ENCODE results near the gene KAZALD1. TPM values are rescaled to one million over a fixed set of nuclear protein-coding genes. Genes with fewer than 3 reads are reported as not detected.

The KAZALD1 gene
- total RNA-seq, 1 experiment from 2014 or later: 16.0 TPM

DNA sequence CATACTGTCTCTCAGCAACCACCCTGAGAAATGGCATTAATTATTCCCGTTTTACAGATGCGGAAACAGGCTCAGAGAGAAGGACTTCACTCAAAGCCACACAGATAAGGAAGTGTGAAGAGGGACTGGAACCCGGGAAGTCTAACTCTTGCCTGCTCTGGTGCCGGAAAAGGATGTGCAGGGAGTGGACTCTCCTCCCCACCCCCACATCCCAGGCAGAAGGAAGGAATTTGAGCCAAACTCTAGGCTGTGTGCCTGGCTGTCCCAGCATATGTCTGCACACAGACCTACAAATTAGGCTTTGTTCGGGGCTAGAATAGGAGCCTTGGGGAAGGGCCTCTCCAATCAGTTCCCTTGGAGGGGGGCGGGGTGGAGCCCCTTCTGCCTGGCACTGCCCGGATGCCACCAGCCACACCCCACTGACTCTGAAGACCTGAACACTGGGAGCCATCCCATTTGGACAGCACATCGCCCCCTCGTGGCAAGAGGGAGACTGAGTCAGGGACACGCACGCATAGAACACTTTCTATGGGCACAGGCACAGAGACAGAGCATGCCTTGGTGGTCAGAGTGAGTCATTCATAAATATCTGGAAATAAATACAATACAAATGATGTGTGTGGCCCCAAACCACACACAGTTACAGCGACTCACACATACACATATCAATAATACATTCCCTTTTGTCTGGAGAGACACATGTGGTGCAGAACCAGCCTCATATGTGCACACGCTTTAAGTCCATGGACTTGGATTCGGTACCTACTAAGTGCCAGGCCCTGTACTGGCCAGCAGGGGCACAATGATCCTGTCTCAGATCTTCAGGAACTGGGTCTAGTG lies 49.0 kb upstream of the KAZALD1 start (continued):
- TF ChIP-seq EZH2phosphoT487 (IDR thresholded peaks at IDR 0.05; ENCODE audit: borderline replicate concordance) (no peak), YY1 (IDR thresholded peaks at IDR 0.05; ENCODE audit: extremely low read depth, insufficient replicate concordance, low read depth, low read length) (peak; percentile 68), POLR2AphosphoS5 (IDR thresholded peaks at IDR 0.05; ENCODE audit: low read depth, low read length) (peak; percentile 60)

DNA sequence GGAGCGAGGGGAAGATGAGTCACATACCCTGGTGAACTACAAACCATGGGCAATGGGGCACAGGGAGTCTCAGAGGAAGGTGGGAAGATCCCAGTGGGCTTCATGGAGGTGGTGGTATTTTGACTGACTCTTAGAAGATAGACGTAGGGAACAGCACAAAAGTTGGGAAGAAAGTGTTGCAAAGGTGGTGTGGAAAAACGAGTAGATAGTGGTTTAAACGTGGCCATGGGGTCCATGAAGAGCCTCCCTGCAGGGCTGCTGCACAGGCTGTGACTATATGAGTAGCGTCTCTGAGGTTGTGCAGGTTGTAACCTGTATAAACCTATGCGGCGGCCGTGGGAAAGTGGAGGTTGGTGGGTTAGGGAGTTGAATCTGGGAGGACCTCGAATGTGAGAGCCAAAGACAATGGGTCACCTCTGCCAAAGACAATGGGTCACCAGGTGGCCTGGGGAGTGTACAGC lies 48.4 kb upstream of the KAZALD1 start:
- no peaks in the 10 kb centered on the region for H3K9me2 ChIP-seq (ENCODE audit: insufficient read depth)
- peak overlapping the region; percentile 55 for H2AFZ ChIP-seq (ENCODE audit: low read depth, low read length, poor library complexity, severe bottlenecking)
- TF ChIP-seq, protein P1, sequence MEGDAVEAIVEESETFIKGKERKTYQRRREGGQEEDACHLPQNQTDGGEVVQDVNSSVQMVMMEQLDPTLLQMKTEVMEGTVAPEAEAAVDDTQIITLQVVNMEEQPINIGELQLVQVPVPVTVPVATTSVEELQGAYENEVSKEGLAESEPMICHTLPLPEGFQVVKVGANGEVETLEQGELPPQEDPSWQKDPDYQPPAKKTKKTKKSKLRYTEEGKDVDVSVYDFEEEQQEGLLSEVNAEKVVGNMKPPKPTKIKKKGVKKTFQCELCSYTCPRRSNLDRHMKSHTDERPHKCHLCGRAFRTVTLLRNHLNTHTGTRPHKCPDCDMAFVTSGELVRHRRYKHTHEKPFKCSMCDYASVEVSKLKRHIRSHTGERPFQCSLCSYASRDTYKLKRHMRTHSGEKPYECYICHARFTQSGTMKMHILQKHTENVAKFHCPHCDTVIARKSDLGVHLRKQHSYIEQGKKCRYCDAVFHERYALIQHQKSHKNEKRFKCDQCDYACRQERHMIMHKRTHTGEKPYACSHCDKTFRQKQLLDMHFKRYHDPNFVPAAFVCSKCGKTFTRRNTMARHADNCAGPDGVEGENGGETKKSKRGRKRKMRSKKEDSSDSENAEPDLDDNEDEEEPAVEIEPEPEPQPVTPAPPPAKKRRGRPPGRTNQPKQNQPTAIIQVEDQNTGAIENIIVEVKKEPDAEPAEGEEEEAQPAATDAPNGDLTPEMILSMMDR (IDR thresholded peaks at IDR 0.05 in 2 of 3, conservative IDR thresholded peaks at IDR 0.05 in 1 of 3; ENCODE audit: borderline replicate concordance in 1 of 3, insufficient read depth in 1 of 3, low read depth in 2 of 3, low read length in 2 of 3): 0 out of 6 replicates have a peak, but pooled peaks of 1 of the 3 experiments have one; percentile 37
- TF ChIP-seq POLR2A (IDR thresholded peaks at IDR 0.05; ENCODE audit: borderline replicate concordance, extremely low read depth, insufficient read depth, insufficient read length): no peak
- peak overlapping the region; percentile 39 for H3K27ac ChIP-seq (ENCODE audit: low read depth, low read length)
- no peaks in the 10 kb centered on the region for H3K9me3 ChIP-seq (ENCODE audit: control insufficient read depth in 1 of 2, insufficient read depth in 1 of 2, low read depth in 1 of 2, low read length in 2 of 2)
- peak overlapping the region; percentile 66 for H3K4me2 ChIP-seq (ENCODE audit: low read length)
- H3K27me3 ChIP-seq (ENCODE audit: insufficient read depth, low read length): no peaks in the 10 kb centered on the region
- no peak for ATAC-seq
- no peak for DNase-seq (ENCODE audit: low read depth, low spot score)
- no TSS peak for BruUV-seq (replicated peaks)
- ChIA-PET CTCF (interaction anchor here (0.7 to 5.0 kb wide), 13 partner anchors 13 to 452 kb away, joined by 3 to 98 read pairs (median 9); partner anchors contain the start of genes LZTS2, PDZD7, SEMA4G and SFXN3), RAD21 (ENCODE audit: low non-redundant PET in 1 of 2, low total read pairs in 2 of 2, uncharacterized antibody in 2 of 2, unreplicated experiment in 2 of 2) (interaction anchor here in 1 of 2 experiments (1.5 kb wide), 1 partner anchor 16 kb away, joined by 10 read pairs; no protein-coding TSS in a partner anchor), POLR2A (interaction anchor here (1.1 to 1.5 kb wide), 2 partner anchors 17 to 26 kb away, joined by 3 to 6 read pairs; partner anchors contain the start of genes MRPL43 and TWNK)
- H3K36me3 ChIP-seq (ENCODE audit: control insufficient read depth in 1 of 2, insufficient read depth in 2 of 2, low read length in 2 of 2): no peaks in the 10 kb centered on the region
- H4K20me1 ChIP-seq (ENCODE audit: insufficient read depth): no peaks in the 10 kb centered on the region
- H3K9ac ChIP-seq (ENCODE audit: low read length): peak overlapping the region; percentile 10; the same call in 1 of the 2 replicates
- intact Hi-C loops (cut with micrococcal nuclease): loop anchor here (1.0 to 10.0 kb wide), 7 partner anchors 19 to 669 kb away; partner anchors contain the start of genes PAX2, SCD and SEMA4G
- H3K4me3 ChIP-seq (replicated peaks in 1 of 2; ENCODE audit: low read depth in 1 of 2, low read length in 2 of 2): peak overlapping the region in 1 of 2 experiments; percentile 13; a peak in 1 of 4 replicates
- H3K79me2 ChIP-seq (ENCODE audit: insufficient read depth, low read length): no peaks in the 10 kb centered on the region
- peaks cover 31 to 66% of the 10 kb centered on the region in 2 experiments for H3K4me1 ChIP-seq (ENCODE audit: control insufficient read depth in 1 of 2, insufficient read depth in 2 of 2, low read length in 2 of 2)

All from HCT116 (cell line).